K562 (cell line): ENCODE data around the gene DOLPP1. TPM values are rescaled to one million over a fixed set of nuclear protein-coding genes. Genes with fewer than 3 reads are reported as not detected.

Source experiments
- BRD4 ChIP-seq: fragments of 200-600 bp; sonication (generic); IDR thresholded peaks from 2 replicates; pipeline ENCODE4 v1.6.1; 2017; ENCODE audit warnings: inconsistent platforms
- DIDO1 ChIP-seq: fragments of 450-650 bp; IDR thresholded peaks from 2 replicates; pipeline ENCODE4 v1.6.1; 2016; ENCODE audit warnings: low read depth, missing biosample characterization, missing genetic modification characterization
- GATAD2B ChIP-seq: fragments of 450-650 bp; IDR thresholded peaks from 2 replicates; pipeline ENCODE4 v1.6.1; 2017; ENCODE audit warnings: mild to moderate bottlenecking, borderline replicate concordance
- HDAC2 ChIP-seq: fragments of 450-650 bp; IDR thresholded peaks from 2 replicates; pipeline ENCODE4 v1.6.1; 2016; ENCODE audit warnings: mild to moderate bottlenecking
- IFI16 ChIP-seq: fragments of 250-450 bp; sonication (Bioruptor Pico); IDR thresholded peaks from 2 replicates; pipeline ENCODE4 v2.1.2; 2022; ENCODE audit warnings: mild to moderate bottlenecking, inconsistent platforms
- MLLT1 ChIP-seq, 2 experiments: fragments of 450-650 bp; IDR thresholded peaks; 2 replicates each; pipeline ENCODE4 v1.6.1; 2016
- NCOA1 ChIP-seq: fragments of 450-650 bp; IDR thresholded peaks from 2 replicates; pipeline ENCODE4 v1.6.1; 2016; ENCODE audit warnings: low read depth
- NCOA6 ChIP-seq: fragments of 450-650 bp; IDR thresholded peaks from 2 replicates; pipeline ENCODE4 v1.6.1; 2017; ENCODE audit warnings: mild to moderate bottlenecking
- RB1 ChIP-seq: fragments of 450-650 bp; IDR thresholded peaks from 2 replicates; pipeline ENCODE4 v1.6.1; 2017; ENCODE audit warnings: low read depth, mild to moderate bottlenecking
- RCOR1 ChIP-seq, 2 experiments: IDR thresholded peaks; 2 replicates each; pipeline ENCODE4 v1.6.1; 2012; ENCODE audit warnings: low read depth in 2 of 2, low read length in 2 of 2, borderline replicate concordance in 1 of 2, improper control_type of control experiment in 1 of 2
- SRF ChIP-seq, 2 experiments: fragments of 250-450, 450-650 bp in 1 of 2; sonication (Bioruptor Pico) in 1 of 2; sonication (generic) in 1 of 2; formaldehyde crosslinking; IDR thresholded peaks; 2 replicates each; pipeline versions ENCODE4 v1.5.0 to v1.5.1; 2020 to 2022; ENCODE audit warnings: mild to moderate bottlenecking in 1 of 2, missing genetic modification reagents in 1 of 2
- TEAD1 ChIP-seq, 2 experiments: fragments of 450-650 bp in 1 of 2; sonication (generic) in 1 of 2; formaldehyde crosslinking; IDR thresholded peaks; 2 replicates each; pipeline versions ENCODE4 v1.4.0 to v1.8.0; 2020 to 2022; ENCODE audit warnings: mild to moderate bottlenecking in 2 of 2, missing genetic modification reagents in 1 of 2
- THRAP3 ChIP-seq: fragments of 450-650 bp; IDR thresholded peaks from 2 replicates; pipeline ENCODE4 v1.6.1; 2016; ENCODE audit warnings: mild to moderate bottlenecking, inconsistent platforms, borderline replicate concordance
- ZNF140 ChIP-seq: fragments of 250-450 bp; sonication (Bioruptor Pico); IDR thresholded peaks from 2 replicates; pipeline ENCODE4 v1.8.0; 2021; ENCODE audit warnings: moderate library complexity, mild to moderate bottlenecking, inconsistent platforms
- ZNF24 ChIP-seq: fragments of 450-650 bp; IDR thresholded peaks from 2 replicates; pipeline ENCODE4 v1.6.1; 2016
- ZNF551 ChIP-seq: fragments of 250-450 bp; sonication (Bioruptor Pico); IDR thresholded peaks from 2 replicates; pipeline ENCODE4 v1.5.0; 2021; ENCODE audit warnings: mild to moderate bottlenecking, moderate library complexity
- ZNF699 ChIP-seq: fragments of 250-450 bp; sonication (Bioruptor Pico); IDR thresholded peaks from 2 replicates; pipeline ENCODE4 v1.8.0; 2021; ENCODE audit warnings: mild to moderate bottlenecking, moderate library complexity; ENCODE audit not compliant: insufficient replicate concordance
- polyA plus RNA-seq, 8 experiments: library from polyadenylated mRNA; depleted of rRNA in 4 of 8; stranded (reverse) in 5 of 8; unstranded in 3 of 8; fragments of >200 nt; fragmentation: Nextera tagmentation in 2 of 8; fragmentation: Illumina TruSeq in 1 of 8; extraction: Ambion mirVana in 2 of 8; extraction: Trizol in 1 of 8; gene quantifications; 2 replicates each; pipeline versions ENCODE4 v1.2.1 to v1.2.3, GENCODE V29; 2011 to 2014; ENCODE audit warnings: inconsistent platforms in 1 of 8, missing spikeins in 1 of 8
- total RNA-seq, 7 experiments: library from RNA; depleted of rRNA in 6 of 7; stranded (reverse); fragments of >200 nt in 6 of 7; fragmentation: Illumina TruSeq in 2 of 7; extraction: Trizol in 2 of 7; gene quantifications; 2 replicates each; pipeline versions ENCODE4 v1.2.1 to v1.2.3, GENCODE V29; 2011 to 2021; ENCODE audit warnings: low replicate concordance in 1 of 7
- TF ChIP-seq, protein P1 (sequence below): fragments of 250-450 bp; sonication (Bioruptor Pico); IDR thresholded peaks from 2 replicates; pipeline ENCODE4 v1.5.0; 2020; ENCODE audit warnings: mild to moderate bottlenecking, borderline replicate concordance
- TF ChIP-seq, protein P2 (sequence below): fragments of 150-350 bp; conservative IDR thresholded peaks from 2 replicates; pipeline ENCODE4 v1.6.1; 2014; ENCODE audit warnings: low read length
- TF ChIP-seq, protein P3 (sequence below): fragments of 250-450 bp; sonication (Bioruptor Pico); IDR thresholded peaks from 2 replicates; pipeline ENCODE4 v1.6.1; 2021; ENCODE audit warnings: mild to moderate bottlenecking

Gene DOLPP1
- total and polyA plus RNA-seq, 9 of the 15 experiments (the other 6 are each of a cell fraction or from before 2014, with no cell fraction given): 3.0 to 39.8 (median 30.5) TPM

DNA sequence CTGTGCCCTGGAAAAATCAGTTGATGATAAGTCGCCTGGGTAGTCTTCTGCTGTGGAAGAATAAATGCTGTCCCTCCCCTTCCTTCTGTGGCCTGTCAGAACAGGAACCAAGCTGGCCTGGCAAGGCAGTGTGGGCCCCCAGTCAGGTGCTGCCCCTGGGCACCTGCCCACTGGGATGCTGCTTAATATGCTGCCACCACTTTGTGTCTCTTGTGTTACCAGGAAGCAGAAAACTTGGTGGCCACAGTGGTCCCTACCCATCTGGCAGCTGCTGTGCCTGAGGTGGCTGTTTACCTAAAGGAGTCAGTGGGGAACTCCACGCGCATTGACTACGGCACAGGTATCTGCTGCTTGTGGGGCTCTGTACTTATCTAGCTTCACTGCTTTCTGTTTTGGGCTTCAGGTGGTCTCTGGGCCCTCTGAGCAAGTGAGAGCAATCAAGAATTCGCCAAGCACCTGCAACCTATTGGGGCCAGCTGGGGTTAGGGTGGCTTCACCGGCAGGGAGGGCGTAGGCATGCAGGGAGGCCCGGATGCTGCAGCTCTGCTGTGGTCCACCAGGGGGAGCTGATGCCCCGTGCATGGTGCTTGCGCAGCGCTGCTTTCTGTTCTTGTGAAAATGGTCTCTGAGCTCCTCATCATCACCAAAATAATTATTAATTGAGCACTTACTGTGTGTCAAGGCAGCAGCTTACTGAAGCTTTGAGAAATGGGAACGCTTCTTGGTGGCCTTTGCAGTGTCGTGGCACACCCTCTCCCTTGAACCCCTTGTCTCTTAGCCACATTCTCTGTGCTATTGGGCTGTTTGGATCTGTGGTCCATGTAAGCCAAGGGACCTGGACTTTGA lies 50.6 kb downstream of the DOLPP1 start (continued):
- TF ChIP-seq, protein P1, sequence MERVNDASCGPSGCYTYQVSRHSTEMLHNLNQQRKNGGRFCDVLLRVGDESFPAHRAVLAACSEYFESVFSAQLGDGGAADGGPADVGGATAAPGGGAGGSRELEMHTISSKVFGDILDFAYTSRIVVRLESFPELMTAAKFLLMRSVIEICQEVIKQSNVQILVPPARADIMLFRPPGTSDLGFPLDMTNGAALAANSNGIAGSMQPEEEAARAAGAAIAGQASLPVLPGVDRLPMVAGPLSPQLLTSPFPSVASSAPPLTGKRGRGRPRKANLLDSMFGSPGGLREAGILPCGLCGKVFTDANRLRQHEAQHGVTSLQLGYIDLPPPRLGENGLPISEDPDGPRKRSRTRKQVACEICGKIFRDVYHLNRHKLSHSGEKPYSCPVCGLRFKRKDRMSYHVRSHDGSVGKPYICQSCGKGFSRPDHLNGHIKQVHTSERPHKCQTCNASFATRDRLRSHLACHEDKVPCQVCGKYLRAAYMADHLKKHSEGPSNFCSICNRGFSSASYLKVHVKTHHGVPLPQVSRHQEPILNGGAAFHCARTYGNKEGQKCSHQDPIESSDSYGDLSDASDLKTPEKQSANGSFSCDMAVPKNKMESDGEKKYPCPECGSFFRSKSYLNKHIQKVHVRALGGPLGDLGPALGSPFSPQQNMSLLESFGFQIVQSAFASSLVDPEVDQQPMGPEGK (CRISPR knock-in tag): no peak
- TF ChIP-seq NCOA1 (no peak), ZNF140 (CRISPR knock-in tag) (no peak), SRF (CRISPR knock-in tag; IDR thresholded peaks at IDR 0.05) (peak in 1 of 2 experiments; percentile 47; a peak in 1 of 4 replicates), ZNF551 (CRISPR knock-in tag) (no peak), ZNF699 (CRISPR knock-in tag) (no peak), DIDO1 (tag) (no peak), ZNF24 (no peak; the same call in 1 of the 2 replicates), NCOA6 (no peak), GATAD2B (no peak), TEAD1 (CRISPR knock-in tag; IDR thresholded peaks at IDR 0.05) (peak in 1 of 2 experiments; percentile 35; a peak in 1 of 4 replicates), THRAP3 (no peak), RCOR1 (IDR thresholded peaks at IDR 0.05; ENCODE audit: borderline replicate concordance in 1 of 2, low read depth in 2 of 2, low read length in 2 of 2) (0 out of 4 replicates have a peak, but pooled peaks of 1 of the 2 experiments have one; percentile 54), IFI16 (CRISPR knock-in tag) (no peak), BRD4 (no peak), HDAC2 (0 out of 2 replicates have a peak, but pooled peaks have one; percentile 21), RB1 (peak; percentile 69; the same call in 1 of the 2 replicates), MLLT1 (IDR thresholded peaks at IDR 0.05) (no peak)
- TF ChIP-seq, protein P2, sequence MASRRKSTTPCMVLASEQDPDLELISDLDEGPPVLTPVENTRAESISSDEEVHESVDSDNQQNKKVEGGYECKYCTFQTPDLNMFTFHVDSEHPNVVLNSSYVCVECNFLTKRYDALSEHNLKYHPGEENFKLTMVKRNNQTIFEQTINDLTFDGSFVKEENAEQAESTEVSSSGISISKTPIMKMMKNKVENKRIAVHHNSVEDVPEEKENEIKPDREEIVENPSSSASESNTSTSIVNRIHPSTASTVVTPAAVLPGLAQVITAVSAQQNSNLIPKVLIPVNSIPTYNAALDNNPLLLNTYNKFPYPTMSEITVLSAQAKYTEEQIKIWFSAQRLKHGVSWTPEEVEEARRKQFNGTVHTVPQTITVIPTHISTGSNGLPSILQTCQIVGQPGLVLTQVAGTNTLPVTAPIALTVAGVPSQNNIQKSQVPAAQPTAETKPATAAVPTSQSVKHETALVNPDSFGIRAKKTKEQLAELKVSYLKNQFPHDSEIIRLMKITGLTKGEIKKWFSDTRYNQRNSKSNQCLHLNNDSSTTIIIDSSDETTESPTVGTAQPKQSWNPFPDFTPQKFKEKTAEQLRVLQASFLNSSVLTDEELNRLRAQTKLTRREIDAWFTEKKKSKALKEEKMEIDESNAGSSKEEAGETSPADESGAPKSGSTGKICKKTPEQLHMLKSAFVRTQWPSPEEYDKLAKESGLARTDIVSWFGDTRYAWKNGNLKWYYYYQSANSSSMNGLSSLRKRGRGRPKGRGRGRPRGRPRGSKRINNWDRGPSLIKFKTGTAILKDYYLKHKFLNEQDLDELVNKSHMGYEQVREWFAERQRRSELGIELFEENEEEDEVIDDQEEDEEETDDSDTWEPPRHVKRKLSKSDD: no peak
- TF ChIP-seq, protein P3, sequence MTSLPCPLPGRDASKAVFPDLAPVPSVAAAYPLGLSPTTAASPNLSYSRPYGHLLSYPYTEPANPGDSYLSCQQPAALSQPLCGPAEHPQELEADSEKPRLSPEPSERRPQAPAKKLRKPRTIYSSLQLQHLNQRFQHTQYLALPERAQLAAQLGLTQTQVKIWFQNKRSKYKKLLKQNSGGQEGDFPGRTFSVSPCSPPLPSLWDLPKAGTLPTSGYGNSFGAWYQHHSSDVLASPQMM: no peak
